Stimulated activated CD8-positive, alpha-beta memory T cell treated with anti-CD3 and anti-CD28 coated beads, Interleukin-12 subunit alpha, Interleukin-12 subunit beta, amount 100 ng/mL, for 24 hours (primary cell): Measurements from ENCODE around the gene LBHD2.
A peak's percentile ranks its signal among the peaks of the same experiment; 100 is the strongest.
"Not testable (repeated sequence)": the region's sequence is repeated elsewhere in the genome, so short reads cannot be mapped to it uniquely, and the experiment has no call there.

Experiments used
- DNase-seq: peaks from one replicate; pipeline ENCODE4 v3.0.0-alpha.2; 2020; ENCODE audit errors: extremely low read depth

LBHD2 gene

DNA sequence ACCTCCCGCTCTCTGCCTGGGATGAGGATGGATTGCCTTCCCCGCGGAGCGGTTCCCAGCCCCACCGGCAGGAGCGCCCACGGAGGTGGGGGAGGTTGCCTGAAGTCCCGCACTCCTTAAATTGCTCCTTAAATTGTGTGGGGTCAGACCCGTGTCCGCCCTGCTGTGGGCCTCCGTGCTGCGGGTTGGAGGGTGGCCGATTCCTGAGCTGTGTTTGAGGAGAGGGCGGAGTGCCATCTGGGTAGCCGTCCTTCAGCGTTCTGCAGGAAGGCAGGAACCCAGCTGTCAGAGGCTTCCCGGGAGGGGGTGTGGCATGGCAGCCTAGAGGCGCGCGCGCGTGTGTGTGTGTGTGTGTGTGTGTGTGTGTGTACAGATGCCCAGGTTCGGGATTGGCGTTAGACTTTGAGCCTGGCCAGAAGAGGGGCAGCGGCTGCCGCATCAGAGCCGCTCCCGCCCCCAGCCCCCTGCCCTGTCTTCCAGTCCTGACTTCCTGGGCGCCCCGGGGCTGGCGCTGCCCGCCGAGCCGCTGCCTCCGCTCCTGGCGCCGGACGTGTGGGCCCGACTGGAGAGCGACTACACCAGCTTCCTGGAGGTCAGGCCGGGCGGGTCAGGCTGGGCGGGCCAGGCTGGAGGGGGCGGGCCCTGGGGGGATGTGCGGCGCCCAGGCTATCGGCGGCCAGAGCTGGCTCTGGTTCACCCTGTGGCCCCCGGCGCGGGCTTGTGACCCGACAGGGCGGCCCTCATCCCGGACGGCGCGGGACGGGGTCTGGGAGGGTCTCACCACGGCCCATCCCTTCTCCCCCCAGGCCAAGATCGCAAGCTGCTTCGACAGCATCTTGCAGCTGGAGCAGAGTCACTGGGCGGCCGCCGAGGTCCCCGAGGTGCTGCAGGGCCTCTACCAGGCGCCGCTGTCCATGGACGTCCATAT lies 19.7 kb downstream of the LBHD2 start:
- DNase-seq, result no peak

DNA sequence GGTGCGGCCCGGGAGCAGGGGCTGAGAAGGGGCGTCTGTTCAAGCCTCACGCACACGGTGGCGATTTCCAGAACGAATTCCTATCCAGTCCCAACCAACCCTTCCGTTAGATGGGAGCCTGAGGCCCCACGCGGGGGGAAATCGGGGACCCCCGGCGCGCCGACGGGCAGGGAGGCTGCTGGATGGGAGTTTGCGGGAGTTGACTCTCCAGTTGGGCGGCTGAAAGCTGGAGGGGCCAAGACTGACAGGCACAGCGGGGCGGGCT lies 20.3 kb downstream of the LBHD2 start:
- no peak for DNase-seq

DNA sequence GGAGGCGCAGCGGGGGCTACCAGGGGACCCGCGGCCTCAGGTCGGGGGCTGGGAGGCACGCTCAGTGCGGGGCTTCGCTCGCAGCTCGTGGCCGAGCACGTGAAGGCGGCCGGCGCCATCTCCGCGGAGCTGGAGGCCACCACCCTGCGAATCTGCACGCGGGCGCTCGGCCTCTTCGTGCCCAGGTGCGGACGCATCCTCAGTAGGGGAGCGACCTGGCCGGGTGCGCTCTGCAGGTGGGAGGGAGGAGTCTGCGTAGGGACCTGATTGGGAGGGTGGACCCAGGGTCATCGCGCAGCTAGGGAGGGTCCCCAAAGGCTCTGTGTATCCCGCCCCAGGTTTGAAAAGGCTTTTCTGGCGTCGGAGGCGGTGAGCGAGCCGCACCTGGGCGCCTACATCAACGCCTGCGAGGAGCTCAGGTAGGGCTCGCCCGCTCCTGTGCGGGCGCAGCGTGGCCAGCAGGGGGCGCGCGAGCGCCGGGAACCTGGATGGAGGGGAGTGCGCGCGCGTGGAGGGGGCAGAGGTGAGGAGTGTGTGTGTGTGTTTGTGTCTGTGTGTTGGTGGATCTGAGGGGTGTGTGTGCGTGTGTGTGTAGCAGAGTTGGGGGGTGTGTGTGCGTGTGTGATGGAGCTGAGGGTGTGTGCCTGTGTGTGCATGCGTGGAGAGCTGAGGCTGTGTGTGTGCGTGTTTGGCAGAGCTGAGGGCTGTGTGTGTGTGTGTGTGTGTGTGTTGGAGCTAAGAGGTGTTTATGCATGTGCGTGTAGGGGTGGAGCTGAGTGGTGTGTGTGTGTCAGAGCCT lies 20.8 kb downstream of the LBHD2 start:
- DNase-seq, result peak; percentile 26

DNA sequence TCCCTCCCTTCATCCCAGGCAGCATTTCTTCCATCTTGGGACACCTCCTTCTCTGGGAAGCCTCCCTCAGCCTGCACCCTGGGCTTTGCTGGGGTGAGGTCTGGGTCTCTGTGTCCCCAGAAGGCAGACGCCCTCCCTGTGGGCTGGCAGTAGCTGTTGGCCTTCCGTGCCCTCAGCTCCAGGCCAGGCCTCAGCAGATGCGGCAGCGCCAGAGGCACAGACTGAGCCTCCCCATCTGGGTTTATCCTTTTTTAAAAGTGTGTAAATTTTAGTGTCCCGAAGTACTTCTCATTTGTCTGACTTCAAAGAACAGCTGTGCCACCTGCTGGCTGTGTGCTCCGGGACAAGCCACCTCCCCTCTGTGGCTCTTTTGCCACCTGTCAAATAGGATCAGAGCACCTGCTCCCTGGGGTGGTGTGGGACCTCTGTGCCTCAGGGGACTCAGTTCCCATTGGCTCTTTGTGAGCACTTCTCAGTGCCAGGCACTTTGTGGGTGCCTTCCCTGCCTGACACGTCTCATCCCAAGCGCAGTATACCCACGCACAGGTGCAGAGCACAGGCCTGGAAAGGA lies 21.7 kb downstream of the LBHD2 start:
- no peak for DNase-seq

DNA sequence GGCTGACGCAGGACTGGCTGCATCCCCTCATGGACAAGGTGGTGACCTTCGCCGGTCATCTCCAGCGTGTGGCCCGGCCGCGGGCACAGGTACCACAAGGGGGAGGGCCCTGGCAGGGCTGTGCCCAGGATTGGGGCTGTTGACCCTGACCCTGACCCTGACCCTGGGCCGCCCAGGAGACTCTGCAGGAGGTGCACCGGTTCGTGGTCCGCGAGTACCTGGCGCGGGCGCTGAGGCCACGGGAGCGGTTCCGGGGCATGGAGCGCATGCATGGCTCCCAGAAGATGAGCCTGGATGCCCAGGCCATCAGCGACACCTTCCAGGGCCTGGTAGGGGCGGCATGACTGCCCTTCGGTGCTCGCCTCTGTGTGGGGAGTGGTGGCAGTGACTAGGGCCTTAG lies 23.4 kb downstream of the LBHD2 start:
- DNase-seq, result no peak

DNA sequence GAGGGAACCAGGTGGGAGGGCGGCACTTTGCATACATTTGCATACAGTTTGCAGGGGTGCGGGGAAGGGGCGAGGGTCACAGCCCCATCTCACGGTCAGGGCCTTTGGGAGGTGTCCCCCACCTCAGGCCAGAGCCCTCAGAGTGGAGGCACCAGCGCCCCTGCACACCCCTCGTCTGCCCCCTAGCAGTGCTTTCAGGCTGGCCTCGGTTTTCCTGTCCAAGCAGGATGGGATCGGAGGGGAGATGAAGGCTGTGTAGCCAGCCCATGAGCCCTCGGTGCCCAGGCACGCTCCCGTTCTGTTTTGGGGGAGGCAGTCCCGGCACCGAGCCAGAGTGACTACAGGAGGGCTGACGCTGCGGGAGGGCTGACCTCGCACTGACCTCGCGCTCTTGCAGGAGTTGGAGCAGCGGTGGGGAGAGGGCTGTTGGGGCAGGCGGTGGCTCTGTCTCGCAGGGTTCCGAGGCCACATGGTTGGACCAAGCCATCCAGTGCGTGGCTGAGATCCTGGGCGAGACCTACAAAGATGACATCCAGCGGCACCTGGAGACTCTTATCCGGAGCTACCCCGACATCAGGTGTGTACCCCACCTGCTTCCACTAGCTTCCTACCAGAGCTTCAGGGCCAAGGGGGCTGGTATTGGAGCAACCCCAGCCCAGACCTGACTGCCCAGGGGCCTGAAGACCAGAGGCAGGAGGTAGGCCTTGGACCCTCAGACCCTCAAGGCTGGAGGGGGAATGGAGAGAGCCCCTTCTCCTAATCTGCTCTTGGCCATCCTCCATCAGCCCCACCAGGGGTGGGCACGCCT lies 24.1 kb downstream of the LBHD2 start:
- no peak for DNase-seq

DNA sequence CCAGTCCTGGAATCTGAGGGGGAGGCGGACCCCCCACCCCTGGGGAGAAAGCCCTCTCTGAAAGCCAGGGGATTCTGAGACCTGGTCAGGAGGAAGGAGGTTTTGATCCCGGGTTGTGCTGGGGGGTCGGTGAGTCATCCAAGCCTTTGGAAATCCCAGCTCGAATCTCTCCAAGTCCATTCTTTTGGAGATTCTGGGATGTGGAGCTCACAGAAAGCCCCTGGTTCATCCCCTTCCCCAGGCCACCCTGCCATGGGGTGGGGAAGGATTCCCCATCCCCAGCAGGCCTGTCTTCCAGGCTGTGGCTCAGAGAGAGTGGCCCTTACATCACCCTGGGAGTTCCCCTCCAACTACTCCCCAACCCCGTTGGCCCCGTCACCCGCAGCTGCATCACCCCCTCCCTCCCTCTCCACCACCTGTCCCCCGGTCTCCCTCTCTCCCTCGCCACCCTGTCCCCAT lies 24.8 kb downstream of the LBHD2 start:
- DNase-seq, result no peak

DNA sequence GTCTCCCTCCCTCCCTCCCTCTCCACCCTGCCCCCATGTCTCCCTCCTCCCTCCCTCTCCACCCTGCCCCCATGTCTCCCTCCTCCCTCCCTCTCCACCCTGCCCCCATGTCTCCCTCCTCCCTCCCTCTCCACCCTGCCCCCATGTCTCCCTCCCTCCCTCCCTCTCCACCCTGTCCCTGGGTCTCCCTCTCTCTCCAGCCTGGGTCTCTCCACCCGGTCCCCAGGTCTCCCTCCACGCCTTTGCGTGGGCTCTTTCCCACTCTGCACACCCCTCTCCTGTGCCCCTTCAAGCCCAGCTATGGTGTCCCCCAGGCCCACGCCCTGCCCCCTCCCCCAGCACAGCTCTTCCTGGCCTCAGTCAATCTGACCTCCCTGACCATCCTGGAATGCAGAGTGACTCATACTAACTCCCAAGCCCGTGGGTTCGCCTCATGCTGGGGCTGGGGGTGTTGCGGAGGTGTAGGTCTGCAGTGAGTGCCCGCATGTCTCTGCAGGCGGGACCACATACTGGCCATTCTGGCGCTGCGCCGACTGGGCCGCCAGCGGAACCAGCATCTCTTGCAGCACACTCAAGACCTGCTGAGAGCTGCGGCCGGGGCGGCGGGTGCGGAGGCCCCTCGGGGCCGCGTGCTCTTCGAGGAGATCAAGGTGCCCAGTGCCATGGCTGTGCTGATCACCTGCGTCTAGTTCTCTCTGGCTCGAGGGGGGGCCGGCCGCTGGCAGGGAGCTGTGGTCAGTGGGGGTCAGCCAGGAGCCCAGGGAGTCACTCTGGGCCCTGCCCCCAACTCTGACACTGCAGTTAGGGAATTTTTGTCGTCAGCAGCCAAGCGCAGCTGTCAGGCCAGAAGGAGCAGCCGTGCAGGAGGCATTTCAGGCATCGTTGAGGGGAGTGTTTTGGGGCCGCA lies 25.8 kb downstream of the LBHD2 start:
- no peak for DNase-seq

DNA sequence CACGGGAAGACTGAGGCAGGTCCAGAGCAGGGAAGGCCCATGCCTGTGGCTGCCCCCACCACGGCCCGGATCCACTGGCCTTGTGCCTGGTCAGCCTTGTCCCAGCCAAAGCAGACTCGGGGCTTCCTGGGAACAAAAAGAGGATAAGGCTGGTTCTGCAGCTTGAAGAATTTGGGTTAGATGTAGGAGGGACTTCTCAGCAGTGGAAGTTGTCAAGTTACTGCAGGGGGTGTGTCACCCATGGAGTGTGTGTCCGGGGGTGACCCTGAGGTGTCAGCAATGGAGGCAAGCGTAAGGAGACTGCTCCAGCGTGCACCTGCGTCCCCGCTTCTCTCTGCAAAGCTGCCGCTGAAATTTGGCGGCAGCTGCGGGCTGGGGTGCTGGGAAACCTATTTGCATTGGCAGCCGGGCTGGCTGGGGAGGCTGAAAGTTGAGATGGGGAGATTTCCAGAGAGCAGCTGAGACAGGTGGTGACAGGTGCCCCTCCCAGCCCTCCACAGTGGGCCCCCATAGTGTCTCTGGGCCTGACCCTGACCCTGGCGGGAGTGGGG lies 26.7 kb downstream of the LBHD2 start:
- DNase-seq, result no peak

DNA sequence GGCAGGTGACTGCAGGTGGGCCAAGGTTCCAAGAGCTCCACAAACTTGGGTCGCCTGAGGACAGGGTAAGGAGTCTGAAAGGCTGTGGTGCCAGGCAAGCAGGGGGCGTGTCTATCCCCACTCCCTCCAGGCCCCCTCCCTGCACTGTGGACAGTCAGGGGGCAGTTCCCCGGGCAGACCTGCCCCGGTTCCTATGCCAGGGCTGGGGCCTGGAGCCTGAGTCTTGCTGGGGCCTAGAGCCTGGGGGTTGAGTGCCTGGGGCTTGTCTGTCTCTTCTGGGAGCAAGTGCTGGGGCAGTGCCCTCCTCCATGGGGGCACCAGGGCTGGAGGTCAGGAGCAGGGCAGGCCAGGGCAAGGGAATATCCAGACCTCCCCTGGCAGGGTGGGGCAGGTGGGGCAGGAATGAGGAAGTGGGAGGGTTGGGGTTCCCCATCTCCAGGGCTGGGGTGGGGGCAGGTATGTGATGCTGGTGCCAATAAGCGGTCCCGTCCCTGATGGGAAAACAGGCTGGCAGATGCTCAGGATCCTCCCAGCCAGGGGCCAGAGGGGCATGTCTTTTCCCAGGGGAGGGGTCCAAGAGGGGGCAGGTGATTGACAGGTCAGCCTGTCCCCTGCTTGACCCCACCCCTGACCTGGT lies 27.3 kb downstream of the LBHD2 start:
- DNase-seq, result no peak

DNA sequence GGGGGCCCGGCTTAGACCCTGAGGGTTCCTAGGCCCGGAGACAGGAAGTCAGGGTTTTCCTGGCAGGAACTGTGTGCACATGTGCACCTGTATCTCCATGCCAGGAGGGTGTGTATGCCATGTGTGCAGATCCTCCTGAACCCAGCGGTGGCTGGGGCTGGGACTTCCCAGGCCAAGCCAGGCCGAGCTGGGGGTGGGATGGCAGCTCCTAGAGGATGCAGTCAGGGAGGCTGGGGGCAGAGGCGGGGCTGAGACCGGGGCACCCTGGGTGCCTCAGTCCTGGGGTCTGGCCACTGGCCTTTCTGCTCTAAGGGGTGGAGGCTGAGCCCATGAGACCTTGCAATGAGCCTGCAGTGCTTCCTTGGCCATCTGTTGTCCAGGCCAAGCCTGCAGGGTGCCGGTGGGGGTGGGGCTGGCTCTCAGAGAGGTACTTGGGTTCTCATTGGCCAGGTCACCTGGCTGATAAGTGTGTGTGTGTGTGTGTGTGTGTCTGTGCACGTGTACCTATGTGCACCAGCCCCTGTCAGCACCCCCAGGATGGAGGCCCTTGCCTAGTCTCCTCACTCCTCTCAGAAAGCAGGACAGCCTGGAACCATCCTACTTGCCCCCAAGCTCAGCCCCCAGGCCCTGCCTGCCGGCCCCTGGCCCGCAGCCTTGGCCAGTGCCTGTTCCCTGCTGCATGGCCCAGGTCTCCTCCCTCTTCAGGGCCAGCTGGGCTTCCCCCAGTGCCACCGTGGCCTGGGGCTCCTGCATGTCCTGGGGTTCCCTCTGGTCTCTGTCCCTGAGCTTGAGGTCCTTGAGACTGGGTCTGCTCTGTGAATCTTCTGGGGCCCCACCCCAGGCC lies 28.6 kb downstream of the LBHD2 start:
- DNase-seq, result no peak

DNA sequence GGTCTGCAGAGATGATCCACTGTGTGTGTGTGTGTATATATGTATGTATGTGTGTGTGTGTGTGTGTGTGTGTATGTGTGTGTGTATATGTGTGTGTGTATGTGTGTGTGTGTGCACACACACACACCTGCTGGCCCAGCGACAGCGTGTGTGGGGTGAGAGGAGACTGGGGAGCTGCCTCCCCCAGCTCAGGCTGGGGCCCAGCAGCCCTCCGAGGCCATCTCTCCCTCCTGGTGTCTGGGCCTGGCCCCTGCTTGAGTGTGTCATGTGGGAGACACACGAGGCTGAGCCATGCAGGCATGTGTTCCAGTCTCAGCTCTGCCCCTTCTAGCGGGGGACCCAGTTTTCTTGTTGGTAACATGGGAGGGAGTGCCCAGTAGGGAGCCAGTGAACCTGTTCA lies 29.3 kb downstream of the LBHD2 start:
- DNase-seq, result no peak

DNA sequence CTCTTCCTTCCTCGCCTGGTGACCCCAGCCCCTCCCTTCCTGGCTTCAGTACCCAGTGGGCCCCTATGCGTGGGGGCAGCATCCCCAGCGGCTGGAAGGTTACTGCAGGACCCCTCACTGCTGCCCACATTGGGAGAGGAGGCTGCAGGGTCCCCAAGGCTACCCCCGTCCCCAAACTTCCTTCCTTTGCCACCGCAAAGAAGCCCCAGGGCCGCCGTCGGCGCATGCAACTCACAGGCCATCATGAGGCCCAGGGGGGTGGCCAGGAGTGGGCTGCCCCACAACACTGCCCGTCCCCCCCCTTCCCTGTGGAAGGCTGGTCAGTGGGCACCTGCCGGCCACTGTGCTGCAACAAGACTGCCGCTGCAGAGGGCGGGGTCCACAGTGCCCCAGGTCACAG lies 29.8 kb downstream of the LBHD2 start:
- DNase-seq, result no peak

DNA sequence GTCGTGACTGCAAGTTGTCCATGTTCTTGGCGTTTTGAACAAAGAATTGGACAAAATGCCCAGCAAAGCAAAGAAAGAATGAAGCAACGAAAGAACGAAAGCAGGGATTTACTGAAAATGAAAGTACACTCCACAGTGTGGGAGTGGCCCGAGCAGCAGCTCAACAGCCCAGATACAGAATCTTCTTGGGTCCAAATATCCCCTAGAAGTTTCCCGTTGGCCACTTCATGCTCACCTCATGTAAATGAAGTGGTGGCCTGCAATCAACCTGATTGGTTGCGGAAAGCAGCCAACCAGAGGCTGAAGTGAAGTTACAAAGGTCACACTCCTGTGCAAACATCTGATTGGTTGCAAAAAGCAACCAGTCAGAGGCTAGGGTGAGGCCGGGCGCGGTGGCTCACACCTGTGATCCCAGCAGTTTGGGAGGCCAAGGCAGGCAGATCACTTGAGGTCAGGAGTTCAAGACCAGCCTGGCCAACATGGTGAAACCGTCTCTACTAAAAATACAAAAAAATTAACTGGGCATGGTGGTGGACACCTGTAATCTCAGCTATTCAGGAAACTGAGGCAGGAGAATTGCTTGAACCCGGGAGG lies 31.2 kb downstream of the LBHD2 start:
- DNase-seq, result not testable (repeated sequence)

DNA sequence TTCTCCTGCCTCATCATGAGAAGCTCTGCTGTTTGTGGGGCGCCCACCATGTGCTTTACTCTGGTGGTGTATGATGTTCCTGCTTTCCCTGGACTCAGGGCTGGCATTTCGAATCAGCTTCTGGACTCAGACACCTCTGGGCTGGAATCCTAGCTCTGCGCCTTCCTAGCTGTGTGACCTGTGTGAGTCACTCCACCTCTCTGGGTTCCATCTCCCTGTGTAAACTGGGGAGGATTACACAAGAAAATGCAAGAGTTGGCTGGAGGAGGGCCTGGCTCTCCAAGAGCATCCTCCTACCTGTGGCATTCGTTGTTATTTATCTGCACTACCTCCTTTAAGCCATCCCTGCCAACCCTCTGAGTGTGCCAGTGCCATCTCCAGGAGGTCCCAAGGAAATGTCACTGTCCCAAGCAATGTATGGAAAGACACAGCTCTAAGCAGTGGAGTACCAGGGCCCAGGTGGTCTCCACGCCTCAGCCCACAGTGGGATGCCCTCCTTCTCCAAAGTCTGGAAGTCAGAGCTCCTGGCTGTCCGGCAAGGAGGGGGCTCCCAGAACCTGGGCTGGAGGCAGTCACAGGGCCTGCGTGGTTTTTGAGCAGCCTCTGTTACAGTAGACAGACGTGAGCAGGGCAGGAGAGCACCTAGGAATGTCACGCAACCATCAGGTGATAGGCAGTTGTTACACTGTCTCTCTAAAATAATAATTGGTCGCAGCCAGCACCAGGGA lies 32.0 kb downstream of the LBHD2 start:
- no peak for DNase-seq

DNA sequence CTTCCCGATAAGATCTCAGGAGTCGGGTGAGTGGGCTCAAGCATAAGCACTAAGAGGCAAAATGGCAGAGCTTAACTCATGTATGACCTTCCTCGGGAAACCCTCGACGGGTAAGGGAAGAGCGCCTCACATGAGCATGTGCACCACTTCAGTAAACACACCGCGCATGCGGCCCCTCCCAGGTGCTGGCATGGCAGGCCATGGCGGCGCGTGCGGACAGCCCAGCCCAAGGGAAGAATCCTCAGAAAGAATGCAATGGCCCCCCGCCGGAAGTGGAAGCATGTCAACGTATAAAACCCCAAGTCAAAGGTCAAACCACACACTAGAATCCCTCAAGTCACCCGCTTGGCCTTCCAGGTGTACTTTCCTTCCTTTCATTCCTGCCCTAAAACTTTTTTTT lies 32.6 kb downstream of the LBHD2 start:
- no peak for DNase-seq

DNA sequence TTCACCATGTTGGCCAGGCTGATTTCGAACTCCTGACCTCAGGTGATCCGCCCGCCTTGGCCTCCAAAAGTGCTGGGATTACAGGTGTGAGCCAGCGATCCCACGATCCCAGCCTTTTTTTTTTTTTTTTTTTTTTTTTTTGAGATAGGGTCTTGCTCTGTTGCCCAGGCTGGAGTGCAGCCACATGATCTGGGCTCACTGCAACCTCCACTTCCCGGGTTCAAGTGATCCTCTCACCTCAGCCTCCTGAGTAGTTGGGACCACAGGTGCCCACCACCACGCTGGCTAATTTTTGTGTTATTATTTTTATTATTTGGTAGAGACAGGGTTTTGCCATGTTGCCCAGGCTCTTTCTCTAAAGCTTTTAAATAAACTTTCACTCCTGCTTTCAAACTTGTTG lies 33.5 kb downstream of the LBHD2 start:
- not testable (repeated sequence) for DNase-seq

DNA sequence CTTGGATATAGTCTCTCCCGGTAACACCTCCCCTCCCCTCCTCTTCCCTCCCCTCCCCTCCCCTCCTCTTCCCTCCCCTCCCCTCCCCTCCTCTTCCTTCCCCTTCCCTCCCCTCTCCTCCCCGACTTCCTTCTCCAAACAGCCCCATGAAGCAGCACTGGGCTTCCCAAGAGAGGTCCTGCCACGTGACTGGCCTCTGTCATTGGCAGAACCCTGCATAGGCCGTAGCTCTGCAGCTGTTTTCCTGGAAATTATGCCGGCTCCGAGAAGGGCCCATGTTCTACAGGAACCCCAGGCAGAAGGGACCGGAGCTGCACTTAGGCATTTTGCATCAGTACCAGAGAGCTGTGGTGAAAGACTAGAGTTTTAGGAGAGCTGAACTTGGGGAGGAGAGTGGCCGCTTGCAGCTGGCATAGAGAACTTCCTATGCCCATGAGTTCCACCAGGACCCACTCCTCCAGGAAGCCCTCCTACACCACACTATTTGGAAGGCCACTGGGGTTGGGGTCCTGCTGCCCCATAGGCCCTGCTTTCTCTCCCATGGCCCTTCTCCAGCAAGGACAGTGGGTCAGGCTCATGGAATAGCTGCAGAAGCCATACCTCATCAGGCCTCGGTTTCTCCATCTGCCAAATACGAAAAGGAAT lies 34.1 kb downstream of the LBHD2 start:
- no peak for DNase-seq
